ENCODE data around the gene PPP1R3D.
"Not testable (repeated sequence)": the region's sequence is repeated elsewhere in the genome, so short reads cannot be mapped to it uniquely, and the experiment has no call there.

PPP1R3D gene

GRCh38 chr20:59925359-59925758 lies 14.7 kb downstream of the PPP1R3D start:
- DNase-seq (ENCODE audit: low read depth): no peak

GRCh38 chr20:59923514-59923913 lies 16.6 kb downstream of the PPP1R3D start:
- no peak for DNase-seq (ENCODE audit: low read depth)

DNA sequence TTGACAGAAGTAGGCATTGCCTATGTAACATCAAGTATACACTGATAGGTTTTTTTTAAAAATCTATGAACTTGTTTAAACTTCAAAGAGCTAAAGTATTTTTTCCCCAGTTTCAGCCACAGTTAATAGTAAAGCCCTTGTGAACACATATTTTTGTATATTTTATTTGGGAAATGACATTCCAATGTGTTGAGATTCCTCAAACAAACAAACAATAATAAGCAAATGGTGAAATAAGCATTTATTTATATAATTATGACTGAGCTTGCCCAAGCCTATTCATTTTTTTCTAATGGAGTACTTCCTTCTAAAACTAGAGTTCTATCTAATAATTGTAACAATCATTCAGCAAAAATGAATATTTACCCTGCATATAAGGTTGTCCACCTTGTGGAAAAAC lies 19.2 kb downstream of the PPP1R3D start:
- DNase-seq (ENCODE audit: low read depth): peak; percentile 47

- DNase-seq (ENCODE audit: low read depth): no peak
Measured at GRCh38 chr20:59912609-59913008, 27.5 kb downstream of the PPP1R3D start.

DNA sequence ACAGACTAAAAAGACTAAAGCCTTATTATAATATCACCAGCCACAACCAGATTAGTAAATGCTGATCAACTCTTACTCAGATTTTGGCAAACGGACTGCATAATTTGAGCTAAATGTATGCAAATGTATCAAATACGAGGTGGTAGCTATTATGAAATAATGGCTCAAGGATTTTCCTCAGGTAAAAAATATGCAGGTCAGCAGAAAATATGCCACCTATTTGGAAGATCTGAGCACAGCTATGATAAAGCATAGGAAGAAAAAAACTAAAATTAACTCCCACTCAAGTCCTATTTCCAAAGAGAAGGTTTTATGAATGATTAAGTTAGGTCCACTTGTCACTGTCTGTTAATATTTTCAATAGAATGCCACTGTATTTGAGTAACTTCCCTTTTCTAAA lies 29.1 kb downstream of the PPP1R3D start:
- DNase-seq (ENCODE audit: low read depth): no peak

DNA sequence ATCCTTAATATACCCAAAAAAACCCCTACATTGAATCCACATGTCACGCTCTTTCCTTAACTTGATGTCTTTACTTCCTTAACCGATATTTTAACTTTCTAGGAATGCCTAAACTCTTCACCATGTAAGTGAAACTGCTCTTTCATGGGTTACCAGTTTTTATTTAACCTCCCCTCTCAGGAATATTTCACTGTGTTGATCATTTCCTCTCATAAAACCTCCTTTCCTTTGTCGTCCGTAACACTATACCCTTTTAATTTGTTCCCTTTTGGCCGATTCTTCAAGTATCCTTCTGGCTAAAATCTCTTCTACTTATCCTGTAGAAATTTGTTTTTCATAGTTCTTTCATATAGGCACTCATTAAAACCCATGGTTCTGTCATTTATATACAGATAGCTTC lies 31.2 kb downstream of the PPP1R3D start:
- DNase-seq (ENCODE audit: low read depth): no peak

GRCh38 chr20:59903621-59904020 lies 36.5 kb downstream of the PPP1R3D start:
- no peak for DNase-seq (ENCODE audit: low read depth)

GRCh38 chr20:59902470-59902869 lies 37.6 kb downstream of the PPP1R3D start:
- no peak for DNase-seq (ENCODE audit: low read depth)

GRCh38 chr20:59895908-59896307 lies 44.2 kb downstream of the PPP1R3D start:
- no peak for DNase-seq (ENCODE audit: low read depth)

DNA sequence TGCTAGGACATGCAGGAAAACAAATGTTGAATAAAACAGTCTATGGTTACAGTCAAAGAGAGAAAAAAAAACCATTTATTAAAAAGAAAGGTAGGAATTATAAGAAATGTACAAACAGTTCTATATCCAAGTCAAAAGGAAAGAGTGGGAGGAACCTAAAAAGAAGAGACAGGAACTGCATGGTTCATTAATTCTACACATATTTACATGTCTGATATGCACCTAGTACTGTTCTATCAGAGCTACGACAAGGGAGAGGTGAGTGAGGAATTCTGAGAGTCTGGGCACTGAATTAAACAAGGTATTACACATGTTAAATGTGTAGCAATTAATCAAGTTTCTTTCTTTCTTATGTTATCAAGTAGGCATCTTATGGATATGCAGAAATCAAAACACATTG lies 48.5 kb downstream of the PPP1R3D start:
- no peak for DNase-seq (ENCODE audit: low read depth)

GRCh38 chr20:59890035-59890434 lies 50.1 kb downstream of the PPP1R3D start:
- DNase-seq (ENCODE audit: low read depth): not testable (repeated sequence)

DNA sequence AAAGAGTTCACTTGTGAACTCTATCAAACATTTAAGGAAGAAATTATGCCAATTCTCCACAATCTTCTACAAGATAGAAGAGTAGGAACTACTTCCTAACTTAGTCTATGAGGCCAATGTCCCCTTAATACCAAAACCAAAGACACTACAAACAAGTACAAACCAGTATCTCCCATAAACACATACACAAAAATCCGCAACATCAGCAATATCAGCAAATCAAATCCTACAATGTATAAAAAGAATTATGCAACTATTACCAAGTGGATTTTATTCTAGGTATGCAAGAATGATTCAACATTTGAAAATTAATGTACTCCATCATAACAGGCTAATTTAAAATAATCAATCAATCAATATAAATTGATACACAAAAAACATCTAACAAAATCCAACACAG lies 52.1 kb downstream of the PPP1R3D start:
- no peak for DNase-seq (ENCODE audit: low read depth)
